HepG2 (cell line): ENCODE measurements around the gene EHD1. TPM values are rescaled to one million over a fixed set of nuclear protein-coding genes. Genes with fewer than 3 reads are reported as not detected.
A peak's percentile ranks its signal among the peaks of the same experiment; 100 is the strongest.

ENCODE experiments used
- ADNP ChIP-seq: sonication (generic); formaldehyde crosslinking; IDR thresholded peaks from 2 replicates; pipeline ENCODE4 v1.4.0; 2020; ENCODE audit warnings: missing genetic modification reagents
- ATF3 ChIP-seq: sonication (generic); formaldehyde crosslinking; IDR thresholded peaks from 2 replicates; pipeline ENCODE4 v1.4.0; 2020; ENCODE audit warnings: missing genetic modification reagents
- CCDC6 ChIP-seq: sonication (generic); formaldehyde crosslinking; IDR thresholded peaks from 2 replicates; pipeline ENCODE4 v1.8.1; 2022; ENCODE audit warnings: mild to moderate bottlenecking, missing genetic modification reagents, moderate library complexity
- FOXK1 ChIP-seq: sonication (generic); formaldehyde crosslinking; IDR thresholded peaks from 2 replicates; pipeline ENCODE4 v1.4.0; 2020; ENCODE audit warnings: low read depth, missing genetic modification reagents, borderline replicate concordance
- HNRNPL ChIP-seq: fragments of 200-400 bp; formaldehyde crosslinking; IDR thresholded peaks from 2 replicates; pipeline ENCODE4 v1.6.1; 2017; ENCODE audit warnings: mild to moderate bottlenecking, low read depth, low read length
- HOXA5 ChIP-seq: sonication (generic); formaldehyde crosslinking; IDR thresholded peaks from 2 replicates; pipeline ENCODE4 v1.4.0; 2020; ENCODE audit warnings: missing genetic modification reagents
- MAFF ChIP-seq: IDR thresholded peaks from 2 replicates; pipeline ENCODE4 v1.6.1; 2011; ENCODE audit warnings: low read depth, low read length, improper control_type of control experiment
- MAX ChIP-seq: IDR thresholded peaks from 2 replicates; pipeline ENCODE4 v1.6.1; 2012; ENCODE audit warnings: inconsistent platforms
- SOX6 ChIP-seq, 2 experiments: fragments of 450-650 bp in 1 of 2; sonication (generic) in 1 of 2; formaldehyde crosslinking in 1 of 2; IDR thresholded peaks; 2 replicates each; pipeline versions ENCODE4 v1.4.0 to v1.6.1; 2017 to 2020; ENCODE audit warnings: antibody characterized with exemption in 1 of 2, mild to moderate bottlenecking in 1 of 2, missing genetic modification reagents in 1 of 2
- SRSF1 ChIP-seq: fragments of 200-400 bp; formaldehyde crosslinking; optimal IDR thresholded peaks from 2 replicates; pipeline ENCODE3; 2017; ENCODE audit warnings: mild to moderate bottlenecking, low read depth, low read length, moderate library complexity
- SYNCRIP ChIP-seq: fragments of 200-400 bp; formaldehyde crosslinking; IDR thresholded peaks from 2 replicates; pipeline ENCODE4 v1.6.1; 2018; ENCODE audit warnings: mild to moderate bottlenecking, low read depth, low read length; ENCODE audit not compliant: insufficient read depth
- TOPORS ChIP-seq: sonication (generic); formaldehyde crosslinking; IDR thresholded peaks from 2 replicates; pipeline ENCODE4 v1.8.0; 2023; ENCODE audit warnings: mild to moderate bottlenecking, missing genetic modification reagents
- TRIM24 ChIP-seq: sonication (generic); formaldehyde crosslinking; IDR thresholded peaks from 2 replicates; pipeline ENCODE4 v1.8.0; 2022; ENCODE audit warnings: mild to moderate bottlenecking, missing genetic modification reagents
- ZBTB33 ChIP-seq: sonication (generic); formaldehyde crosslinking; IDR thresholded peaks from 2 replicates; pipeline ENCODE4 v1.4.0; 2020; ENCODE audit warnings: missing genetic modification reagents
- ZBTB38 ChIP-seq: sonication (generic); formaldehyde crosslinking; IDR thresholded peaks from 2 replicates; pipeline ENCODE4 v1.5.1; 2020; ENCODE audit warnings: mild to moderate bottlenecking, missing genetic modification reagents
- ZNF331 ChIP-seq: sonication (generic); formaldehyde crosslinking; IDR thresholded peaks from 2 replicates; pipeline ENCODE4 v1.4.0; 2020; ENCODE audit warnings: missing genetic modification reagents
- ZNF580 ChIP-seq: IDR thresholded peaks from 2 replicates; pipeline ENCODE4 v1.6.1; 2016; ENCODE audit warnings: low read depth, borderline replicate concordance
- ZNF770 ChIP-seq: sonication (generic); formaldehyde crosslinking; IDR thresholded peaks from 2 replicates; pipeline ENCODE4 v1.5.0; 2020; ENCODE audit warnings: mild to moderate bottlenecking, missing genetic modification reagents
- ZNF788 ChIP-seq: sonication (generic); formaldehyde crosslinking; IDR thresholded peaks from 2 replicates; pipeline ENCODE4 v1.5.0; 2020; ENCODE audit warnings: mild to moderate bottlenecking, missing genetic modification reagents, borderline replicate concordance
- ZNF800 ChIP-seq: sonication (generic); formaldehyde crosslinking; IDR thresholded peaks from 2 replicates; pipeline ENCODE4 v1.4.0; 2020; ENCODE audit warnings: missing genetic modification reagents
- ZSCAN21 ChIP-seq: sonication (generic); formaldehyde crosslinking; IDR thresholded peaks from 2 replicates; pipeline ENCODE4 v1.8.0; 2022; ENCODE audit warnings: mild to moderate bottlenecking, missing genetic modification reagents, moderate library complexity, borderline replicate concordance
- polyA plus RNA-seq, 8 experiments: library from polyadenylated mRNA; depleted of rRNA in 3 of 8; stranded (reverse) in 7 of 8; unstranded in 1 of 8; fragments of >200 nt; fragmentation: Illumina TruSeq in 4 of 8; extraction: Trizol in 4 of 8; gene quantifications; 2 replicates each; pipeline versions ENCODE4 v1.2.1 to v1.2.3, GENCODE V29; 2011 to 2016; ENCODE audit warnings: low read depth in 4 of 8, missing spikeins in 1 of 8, mixed read lengths in 1 of 8; ENCODE audit not compliant: insufficient read depth in 1 of 8
- total RNA-seq, 5 experiments: library from RNA; depleted of rRNA; stranded (reverse); fragments of >200 nt; fragmentation: Illumina TruSeq; extraction: Trizol; gene quantifications; 2 replicates each; pipeline ENCODE4 v1.2.3, GENCODE V29; 2016; ENCODE audit warnings: low read depth in 1 of 5

The EHD1 gene
- total and polyA plus RNA-seq, 2 of the 13 experiments (the other 11 are each of a cell fraction or from before 2014, with no cell fraction given): 23.6 to 26.6 TPM

GRCh38 chr11:64887757-64888405 is 9.5 kb upstream of the EHD1 start (continued):
- TF ChIP-seq ZNF580 (CRISPR knock-in tag): peak; percentile 64
- TF ChIP-seq ZSCAN21 (CRISPR knock-in tag): 0 out of 2 replicates have a peak, but pooled peaks have one; percentile 71
- no peak for TF ChIP-seq SOX6 (IDR thresholded peaks at IDR 0.05)
- TF ChIP-seq SOX6 (CRISPR knock-in tag; IDR thresholded peaks at IDR 0.05): peak; percentile 72; the same call in 1 of the 2 replicates
- TF ChIP-seq ZNF331: peak; percentile 56; the same call in 1 of the 2 replicates
- no peak for TF ChIP-seq ATF3
- TF ChIP-seq ZBTB33 (CRISPR knock-in tag): 0 out of 2 replicates have a peak, but pooled peaks have one; percentile 20
- TF ChIP-seq TRIM24 (CRISPR knock-in tag): no peak
- TF ChIP-seq ZNF770: peak; percentile 39; the same call in 1 of the 2 replicates
- TF ChIP-seq MAFF: no peak
- TF ChIP-seq CCDC6 (CRISPR knock-in tag): 0 out of 2 replicates have a peak, but pooled peaks have one; percentile 12
- TF ChIP-seq ZBTB38: peak; percentile 32; the same call in 1 of the 2 replicates
- peak; percentile 94 for TF ChIP-seq SRSF1
- TF ChIP-seq SYNCRIP: no peak
- TF ChIP-seq TOPORS (CRISPR knock-in tag): peak; percentile 61; the same call in 1 of the 2 replicates
- peak; percentile 87; the same call in 1 of the 2 replicates for TF ChIP-seq HOXA5
- TF ChIP-seq ZNF788 (CRISPR knock-in tag): no peak; the same call in 1 of the 2 replicates
- no peak for TF ChIP-seq ADNP (CRISPR knock-in tag)
- TF ChIP-seq HNRNPL: peak; percentile 85
- TF ChIP-seq ZNF800 (CRISPR knock-in tag): peak; percentile 55; the same call in 1 of the 2 replicates
- 0 out of 2 replicates have a peak, but pooled peaks have one; percentile 33 for TF ChIP-seq FOXK1 (CRISPR knock-in tag)
- peak; percentile 64 for TF ChIP-seq MAX
